ENCODE results near the gene LRRC27.

LRRC27 gene

GRCh38 chr10:132392811-132393694 lies 61.1 kb downstream of the LRRC27 start:
- DNase-seq, result no peak

DNA sequence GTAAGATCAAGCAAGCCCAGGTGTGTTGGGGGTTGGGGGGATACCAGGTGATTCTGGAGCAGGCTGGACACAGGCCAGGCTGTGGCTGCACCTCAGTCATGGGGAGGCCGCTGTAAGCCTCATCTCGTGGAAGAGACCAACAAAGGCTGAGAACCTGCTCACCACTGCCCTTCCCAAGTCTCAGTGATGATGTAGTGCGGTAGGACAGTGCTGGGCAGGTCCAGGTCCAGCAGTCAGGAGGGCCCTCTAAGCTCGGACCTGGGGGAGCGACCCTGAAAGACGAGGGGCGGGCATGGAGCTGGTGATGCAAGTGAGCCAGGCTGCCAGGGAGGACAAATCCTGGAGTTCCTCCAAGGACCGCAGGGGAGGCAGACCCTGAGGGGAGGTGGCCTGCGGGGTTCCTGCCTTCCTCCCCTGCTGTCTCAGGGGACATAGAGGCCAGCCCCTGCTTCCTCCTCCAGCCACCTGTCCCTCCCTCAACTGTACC lies 61.7 kb downstream of the LRRC27 start:
- no peak for DNase-seq

DNA sequence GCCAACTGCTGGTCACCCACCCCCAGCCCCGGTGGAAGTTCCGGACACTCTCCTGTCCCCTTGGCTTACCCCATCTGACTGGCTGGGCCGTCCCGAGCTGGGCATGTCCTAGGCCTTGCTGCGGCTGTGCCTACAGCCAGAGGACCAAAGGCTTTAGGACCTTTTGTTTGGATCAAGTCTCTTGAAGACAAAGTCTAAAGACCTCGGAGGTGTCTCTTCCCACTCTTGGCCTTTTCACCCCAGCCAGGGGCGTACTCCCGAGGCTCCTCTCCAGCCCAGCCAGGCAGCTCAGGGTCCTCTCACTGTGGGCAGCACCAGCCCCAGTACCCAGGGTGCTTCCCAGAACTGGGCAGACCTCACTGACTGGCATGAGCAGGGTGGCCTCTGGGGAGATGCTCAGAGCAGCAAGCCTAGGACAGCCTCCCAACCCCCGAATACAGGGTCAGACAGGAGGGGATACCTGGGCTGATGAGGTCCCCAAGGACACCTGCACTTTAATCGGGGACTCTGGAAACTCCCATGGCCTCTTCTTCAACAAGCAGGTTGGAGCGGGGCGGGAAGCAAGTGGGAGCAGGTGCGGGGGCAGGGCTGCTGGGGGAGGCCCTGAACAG lies 62.3 kb downstream of the LRRC27 start:
- DNase-seq, result no peak

DNA sequence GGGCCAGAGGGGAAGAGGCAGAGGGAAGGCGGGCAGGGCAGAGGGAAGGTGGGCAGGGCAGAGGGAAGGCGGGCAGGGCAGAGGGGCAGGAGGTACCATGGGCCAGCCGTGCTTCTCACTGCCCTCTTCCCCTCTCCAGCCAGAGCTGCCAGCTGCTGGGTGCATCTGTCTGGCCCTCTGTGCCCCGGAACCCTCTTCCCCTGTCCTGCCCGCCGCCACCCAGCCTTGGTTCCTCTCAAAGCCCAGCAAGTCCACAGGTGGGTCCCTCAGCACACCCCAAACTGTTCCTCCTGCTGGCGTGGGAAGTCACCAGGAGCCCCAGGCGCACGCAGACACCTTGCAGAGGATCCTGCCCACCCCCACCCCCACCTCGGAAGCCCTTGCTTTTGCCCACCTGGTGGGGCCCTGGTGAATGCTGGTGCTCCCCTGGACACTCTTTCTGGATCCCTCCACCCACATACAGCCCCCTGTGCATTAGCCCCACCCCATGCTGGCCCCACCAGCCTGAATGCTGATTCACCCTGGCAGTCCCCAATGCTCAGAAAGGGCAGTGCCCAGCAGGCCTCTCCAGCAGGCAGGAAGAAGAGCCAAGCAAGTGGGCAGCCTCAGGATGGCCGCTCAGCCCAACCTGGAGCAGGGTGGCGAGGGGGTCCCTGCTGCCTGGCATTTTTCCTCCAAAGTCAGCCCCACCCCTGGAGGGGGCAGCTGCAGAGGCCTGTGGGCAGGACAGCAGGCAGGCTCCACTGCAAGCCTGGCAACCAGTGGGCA lies 63.1 kb downstream of the LRRC27 start:
- DNase-seq, result no peak

DNA sequence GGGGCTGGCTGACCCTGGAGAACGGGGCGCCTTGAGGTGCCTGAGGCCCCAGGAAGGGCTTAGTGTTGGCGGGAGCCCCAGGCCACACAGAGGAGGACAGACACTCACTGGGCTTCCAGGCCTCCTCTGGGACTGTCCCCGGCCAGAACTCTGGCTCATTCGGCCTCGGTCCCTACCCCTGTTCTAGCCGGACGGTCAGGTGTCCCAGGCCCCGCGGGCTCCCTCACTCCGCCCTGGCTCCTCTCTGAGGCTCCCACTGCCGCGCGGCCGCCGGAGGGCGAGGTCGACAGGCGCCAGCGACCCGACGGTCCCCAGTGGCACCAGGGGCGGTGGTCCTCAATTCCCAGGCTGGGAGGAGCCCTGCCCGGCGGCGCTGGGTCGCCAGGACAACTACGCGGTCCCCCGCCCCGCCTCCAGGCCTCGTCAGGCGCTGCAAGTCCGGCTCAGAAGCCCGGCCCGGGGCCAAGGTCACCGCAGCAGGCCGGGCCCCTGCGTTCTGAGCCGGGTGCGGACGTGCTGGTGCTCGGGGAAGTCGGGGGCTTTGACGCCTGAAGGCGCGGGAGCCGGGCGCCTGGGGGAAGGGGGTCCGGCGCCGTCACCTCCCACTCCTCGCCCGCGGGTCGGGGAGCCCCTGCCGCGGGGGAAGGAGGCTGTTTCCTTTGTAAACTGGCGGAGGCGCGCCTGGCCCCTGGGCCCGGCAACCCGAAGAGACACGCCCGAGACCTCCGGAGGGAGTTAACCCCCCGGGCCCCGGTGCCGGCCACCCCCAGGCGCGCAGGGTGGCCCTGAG lies 63.9 kb downstream of the LRRC27 start:
- DNase-seq, result no peak

DNA sequence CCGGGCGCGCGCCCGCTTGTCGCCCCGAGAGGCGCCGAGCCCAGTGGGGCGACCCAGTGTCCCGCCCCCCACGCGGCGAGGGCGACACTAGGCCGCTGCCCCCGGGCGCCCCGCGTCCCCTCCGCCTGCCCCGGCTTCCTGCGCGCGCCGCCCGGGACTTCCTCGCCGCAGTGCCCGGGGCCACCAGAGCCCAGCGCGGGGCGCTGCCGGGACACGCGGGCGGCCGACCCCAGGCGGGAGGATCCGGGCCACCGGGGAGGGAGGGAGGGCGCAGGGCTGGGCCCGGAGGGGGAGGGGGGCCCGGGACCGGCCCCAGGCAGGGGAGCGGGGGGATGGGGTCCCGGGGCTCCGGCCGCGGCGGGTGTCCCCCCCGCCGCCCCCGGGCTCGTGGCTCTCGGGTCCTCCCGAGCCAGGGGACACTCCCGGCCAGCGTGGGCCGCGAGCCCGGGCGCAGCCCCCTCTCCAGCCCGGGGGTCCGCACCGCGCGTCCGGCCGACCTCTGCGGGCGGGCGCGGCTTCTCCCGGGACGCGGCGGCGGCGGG lies 64.6 kb downstream of the LRRC27 start:
- no peak for DNase-seq

GRCh38 chr10:132397036-132397541 lies 65.1 kb downstream of the LRRC27 start, which contains the start of gene PWWP2B:
TSS of gene PWWP2B (plus strand) at chr10:132397200. CDS start at chr10:132397227, 27 bp downstream.
- no peak for DNase-seq

- DNase-seq, result peak; percentile 14
These were observed 65.9 kb downstream of the LRRC27 start for GRCh38 chr10:132397671-132398565.

- DNase-seq, result no peak
These were observed 66.6 kb downstream of the LRRC27 start for GRCh38 chr10:132398566-132398991.

DNA sequence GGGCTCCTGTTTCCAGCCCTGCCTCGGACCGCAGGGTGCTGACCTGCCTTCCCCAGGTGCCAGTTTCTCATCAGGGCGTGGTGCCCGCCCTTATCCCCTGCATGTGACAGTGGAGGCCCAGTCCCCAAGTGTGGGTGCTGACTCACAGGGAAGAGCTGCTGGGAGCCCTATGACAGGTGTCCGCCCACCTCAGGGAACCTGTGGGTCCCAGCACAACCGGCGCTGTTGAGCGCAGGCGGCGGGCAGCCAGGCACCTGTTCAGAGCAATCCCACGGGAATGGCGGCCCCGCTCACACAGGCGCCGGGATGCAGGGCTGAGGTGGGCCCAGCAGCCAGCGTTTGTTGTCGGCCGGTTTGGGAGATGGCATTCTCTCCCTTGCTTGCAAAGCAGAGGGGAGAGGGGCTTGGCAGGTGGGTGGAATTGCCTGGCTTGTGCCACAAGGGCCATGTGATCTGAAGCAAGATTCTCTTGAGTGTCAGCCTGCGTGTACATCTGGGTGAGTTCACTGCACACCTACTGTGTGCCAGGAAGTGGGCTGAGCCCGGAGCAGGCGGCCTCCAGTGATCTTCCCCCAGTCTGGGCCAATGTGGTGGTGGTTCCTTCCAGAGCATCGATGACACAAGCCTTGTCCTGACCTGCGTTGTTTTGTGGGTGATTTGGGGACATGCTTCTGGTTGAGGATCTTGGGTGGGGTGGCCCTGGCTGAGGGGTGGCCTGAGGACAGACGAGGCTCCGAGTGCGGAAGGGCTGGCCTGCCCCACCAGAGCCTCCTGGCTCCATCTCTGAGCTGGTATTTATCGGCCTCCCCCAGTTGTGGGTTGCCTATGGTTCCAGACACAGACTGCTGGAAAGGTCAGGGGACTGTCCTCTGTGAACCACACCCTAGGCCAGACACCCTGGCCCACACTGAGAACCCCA lies 67.4 kb downstream of the LRRC27 start:
- DNase-seq, result no peak

DNA sequence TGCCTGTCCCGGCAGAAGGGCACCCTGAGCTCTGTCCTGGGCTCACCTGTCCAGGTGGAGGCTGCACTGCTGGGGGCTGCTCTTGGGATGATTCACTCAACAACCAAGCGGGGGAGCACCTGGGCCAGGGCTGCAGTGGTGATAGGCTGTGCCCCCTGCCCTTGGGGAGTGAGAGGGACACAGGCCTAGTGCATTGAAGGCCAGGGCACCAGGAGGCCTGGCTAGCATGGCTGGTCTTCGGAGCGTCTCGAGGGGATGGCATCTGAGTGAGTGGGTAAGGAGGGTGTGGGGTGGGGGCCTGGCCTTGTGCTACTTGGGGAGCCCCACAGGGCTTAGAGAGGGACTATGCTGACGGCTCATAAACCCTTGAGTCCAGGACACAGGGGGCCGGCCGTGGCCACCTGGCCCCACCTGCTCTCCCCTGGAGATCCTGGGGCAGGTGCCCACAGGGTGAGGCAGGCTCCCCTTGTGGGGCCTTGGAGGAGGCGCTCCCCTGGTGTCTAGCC lies 68.1 kb downstream of the LRRC27 start:
- DNase-seq, result no peak

DNA sequence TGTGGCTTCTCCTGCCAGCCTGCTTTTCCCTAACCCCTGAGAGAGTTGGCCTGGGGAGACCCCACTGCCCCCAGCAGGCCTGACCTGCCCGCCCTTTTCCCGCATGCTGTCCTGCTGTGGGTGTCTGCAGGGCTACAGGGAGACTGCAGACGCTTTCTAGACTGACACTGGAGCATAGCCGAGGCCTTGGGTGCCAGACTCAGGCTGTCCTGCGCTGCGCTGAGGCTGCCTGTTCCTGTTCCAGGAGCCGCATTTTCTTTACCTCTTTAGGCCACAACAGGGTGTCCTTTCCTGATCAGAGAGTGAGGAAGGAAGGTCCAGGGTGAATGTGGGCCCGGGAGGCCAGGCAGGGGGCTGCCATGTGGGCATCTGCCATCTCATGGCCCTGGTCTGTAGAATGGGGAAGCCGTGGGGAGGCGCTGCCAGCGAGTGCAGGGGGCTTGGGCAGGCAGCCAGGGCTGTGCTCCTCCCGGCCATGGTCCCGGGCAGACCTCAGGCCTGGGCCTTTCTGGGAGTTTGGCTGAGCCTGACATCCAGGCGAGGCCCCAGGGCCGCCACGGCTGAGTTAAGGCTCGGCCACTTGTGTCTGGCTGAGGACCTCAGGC lies 68.7 kb downstream of the LRRC27 start:
- no peak for DNase-seq

GRCh38 chr10:132401401-132402118 lies 69.6 kb downstream of the LRRC27 start:
- no peak for DNase-seq

GRCh38 chr10:132402781-132403241 lies 70.8 kb downstream of the LRRC27 start:
- no peak for DNase-seq

DNA sequence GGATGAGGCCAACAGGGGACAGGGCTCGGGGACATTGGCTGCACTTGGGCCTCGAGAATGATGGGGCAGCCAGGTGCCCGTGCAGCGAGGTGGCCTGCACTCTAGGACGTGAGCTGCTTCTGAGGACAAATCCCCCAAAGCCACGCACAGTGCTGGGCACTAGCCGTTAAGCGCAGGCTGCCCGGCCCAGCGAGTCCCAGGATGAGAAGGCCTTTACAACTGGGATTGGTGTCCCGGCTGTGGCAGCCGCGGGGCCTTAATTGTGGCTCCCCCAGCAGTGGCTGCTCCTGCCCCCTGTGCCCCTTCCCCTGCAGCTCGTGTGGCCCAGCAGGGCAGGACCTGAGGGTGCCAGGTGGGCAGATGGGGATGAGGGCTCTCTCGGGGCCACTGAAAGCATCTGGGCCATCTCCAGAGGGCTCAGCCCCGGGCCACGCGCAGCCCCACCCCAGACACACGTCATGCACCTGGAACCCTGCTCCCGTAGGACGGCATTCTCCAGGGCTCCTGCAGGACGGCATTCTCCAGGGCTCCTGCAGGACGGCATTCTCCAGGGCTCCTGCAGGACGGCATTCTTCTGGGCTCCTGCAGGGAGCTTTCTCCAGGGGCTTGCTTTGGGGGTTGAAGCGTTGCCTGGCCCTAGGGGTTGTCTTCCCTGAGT lies 71.6 kb downstream of the LRRC27 start:
- no peak for DNase-seq

GRCh38 chr10:132404169-132404880 lies 72.3 kb downstream of the LRRC27 start:
- DNase-seq, result no peak

DNA sequence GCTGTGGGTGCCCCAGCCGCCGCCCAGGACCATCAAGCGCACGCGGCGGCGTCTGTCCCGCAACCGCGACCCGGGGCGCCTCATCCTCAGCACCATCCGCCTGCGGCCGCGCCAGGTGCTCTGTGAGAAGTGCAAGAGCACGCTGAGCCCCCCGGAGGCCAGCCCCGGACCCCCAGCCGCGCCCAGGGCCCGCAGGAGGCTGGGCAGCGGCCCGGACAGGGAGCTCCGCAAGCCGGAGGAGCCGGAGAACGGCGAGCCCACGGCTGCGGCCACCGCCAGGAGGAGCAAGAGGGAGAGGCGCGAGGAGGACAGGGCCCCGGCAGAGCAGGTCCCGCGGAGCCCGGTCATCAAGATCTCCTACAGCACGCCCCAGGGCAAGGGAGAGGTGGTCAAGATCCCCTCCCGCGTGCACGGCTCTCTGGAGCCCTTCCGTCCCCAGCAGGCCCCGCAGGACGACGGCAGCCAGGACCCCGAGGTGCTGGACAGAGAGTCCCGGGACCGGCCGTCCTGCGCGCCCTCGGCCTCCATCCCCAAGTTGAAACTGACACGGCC lies 73.0 kb downstream of the LRRC27 start:
- DNase-seq, result no peak

Data from NCI-H1694 treated with DMSO at 0.1 percent for 48 hours (cell line).